ENCODE data around the gene MRPS18B. TPM values are rescaled to one million over a fixed set of nuclear protein-coding genes. Genes with fewer than 3 reads are reported as not detected.

MRPS18B gene
- total RNA-seq, 1 donor: 31.3 TPM

DNA sequence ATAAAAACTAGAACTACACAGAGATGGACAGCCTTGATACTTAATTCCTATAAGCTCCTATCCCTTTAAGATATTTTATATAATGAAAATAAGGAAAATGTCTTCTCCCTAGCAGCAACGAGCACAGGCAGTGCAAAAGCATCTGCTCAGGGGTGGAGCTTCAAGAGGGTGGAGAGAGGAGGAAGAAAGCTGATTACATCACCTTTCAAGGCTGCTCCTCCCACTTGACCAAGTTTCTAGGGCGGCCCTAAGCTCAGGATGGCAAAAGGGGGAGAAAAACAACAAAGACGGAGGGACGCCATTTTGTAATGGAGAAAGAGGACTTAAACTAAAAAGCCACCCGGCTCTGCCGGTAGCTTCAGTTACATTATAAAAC lies 2.8 kb upstream of the MRPS18B start:
- no peaks in the 10 kb centered on the region for H3K27me3 ChIP-seq (ENCODE audit: insufficient read depth, low read length)
- H3K4me3 ChIP-seq (ENCODE audit: low read length): peak overlapping the region; percentile 99
- no peaks in the 10 kb centered on the region for H3K9me3 ChIP-seq (ENCODE audit: low read depth, low read length)
- H3K4me1 ChIP-seq (ENCODE audit: insufficient read depth, low read length): peaks cover 37% of the 10 kb centered on the region

DNA sequence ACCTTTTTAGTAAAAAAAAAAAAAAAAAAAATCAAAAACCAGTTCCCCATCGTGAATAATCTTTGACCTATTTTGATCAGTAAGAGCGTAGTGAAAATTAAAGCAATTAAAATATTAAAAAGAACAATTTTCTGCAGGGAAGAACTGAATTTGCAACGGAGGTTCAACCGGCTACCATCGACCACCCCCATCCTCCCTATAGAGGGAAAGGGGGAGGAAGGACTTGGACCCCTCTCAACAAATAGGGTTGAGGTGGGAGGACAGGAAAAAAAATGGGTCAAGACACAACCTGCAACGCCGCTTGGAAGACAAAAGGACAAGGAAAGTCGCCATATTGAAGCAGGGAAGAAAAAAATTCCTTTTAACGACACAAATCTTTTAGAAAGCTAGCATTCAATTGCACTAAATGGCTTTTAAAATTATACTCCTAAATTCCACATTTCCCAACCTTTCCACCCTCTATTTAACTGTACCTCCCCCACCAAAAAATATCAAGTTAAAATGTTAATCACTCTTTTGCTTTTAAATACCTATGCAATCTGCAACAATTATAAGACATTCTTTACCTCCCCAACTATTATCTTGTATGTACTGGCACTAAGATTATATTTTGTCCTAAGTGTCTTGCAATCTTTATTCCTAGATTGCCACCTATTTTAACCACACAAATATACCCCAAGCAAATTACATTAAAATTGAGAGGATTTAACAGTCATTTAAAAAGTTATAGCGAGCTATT lies 2.3 kb upstream of the MRPS18B start:
- Histone ChIP-seq H3K27me3 (ENCODE audit: insufficient read depth, low read length) (no peaks in the 10 kb centered on the region), H3K4me3 (ENCODE audit: low read length) (peak overlapping the region; percentile 99), H3K4me1 (ENCODE audit: insufficient read depth, low read length) (peaks cover 37% of the 10 kb centered on the region), H3K9me3 (ENCODE audit: low read depth, low read length) (no peaks in the 10 kb centered on the region)

DNA sequence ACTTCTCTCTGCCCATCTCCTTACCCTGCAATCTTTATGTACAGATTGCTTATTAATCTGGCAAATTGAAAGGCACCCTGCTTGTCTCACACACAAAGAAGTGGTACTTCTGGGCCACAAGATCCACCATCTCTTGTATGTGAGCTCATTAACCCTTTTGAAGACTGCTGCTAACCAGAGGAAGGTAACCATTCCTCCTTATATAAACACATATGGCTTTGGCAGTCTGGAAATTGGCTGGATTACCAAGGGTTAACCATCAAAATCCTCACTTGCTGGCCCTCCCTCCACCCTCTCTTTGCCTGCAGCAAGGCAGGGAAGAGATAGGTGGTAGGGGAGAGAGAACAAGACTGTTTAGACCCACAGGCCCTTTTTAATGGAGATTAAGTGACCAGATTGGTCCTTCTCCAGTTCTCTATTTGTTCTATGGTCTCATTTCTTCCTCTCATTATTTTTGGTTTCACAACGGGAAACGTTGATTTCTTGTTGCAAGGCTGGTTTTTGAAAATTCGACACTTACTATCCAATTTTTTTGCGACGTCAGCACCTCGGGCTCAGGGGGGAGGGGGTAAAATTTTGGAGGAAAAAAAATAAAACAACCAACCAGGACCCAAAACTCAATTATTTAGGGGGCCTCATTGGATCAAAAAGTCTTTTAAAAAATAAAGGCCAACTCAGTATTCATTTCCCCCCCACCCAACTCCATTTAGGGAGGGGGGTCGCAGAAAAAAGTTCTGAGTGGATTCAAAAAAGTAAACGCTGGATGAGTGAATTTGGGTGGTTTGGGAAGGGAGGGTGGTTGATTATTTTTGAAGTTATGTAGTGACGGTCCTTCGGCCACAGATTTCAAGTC lies 1.5 kb upstream of the MRPS18B start:
- Histone ChIP-seq H3K27me3 (ENCODE audit: insufficient read depth, low read length) (no peaks in the 10 kb centered on the region), H3K4me1 (ENCODE audit: insufficient read depth, low read length) (peaks cover 37% of the 10 kb centered on the region), H3K9me3 (ENCODE audit: low read depth, low read length) (no peaks in the 10 kb centered on the region)

DNA sequence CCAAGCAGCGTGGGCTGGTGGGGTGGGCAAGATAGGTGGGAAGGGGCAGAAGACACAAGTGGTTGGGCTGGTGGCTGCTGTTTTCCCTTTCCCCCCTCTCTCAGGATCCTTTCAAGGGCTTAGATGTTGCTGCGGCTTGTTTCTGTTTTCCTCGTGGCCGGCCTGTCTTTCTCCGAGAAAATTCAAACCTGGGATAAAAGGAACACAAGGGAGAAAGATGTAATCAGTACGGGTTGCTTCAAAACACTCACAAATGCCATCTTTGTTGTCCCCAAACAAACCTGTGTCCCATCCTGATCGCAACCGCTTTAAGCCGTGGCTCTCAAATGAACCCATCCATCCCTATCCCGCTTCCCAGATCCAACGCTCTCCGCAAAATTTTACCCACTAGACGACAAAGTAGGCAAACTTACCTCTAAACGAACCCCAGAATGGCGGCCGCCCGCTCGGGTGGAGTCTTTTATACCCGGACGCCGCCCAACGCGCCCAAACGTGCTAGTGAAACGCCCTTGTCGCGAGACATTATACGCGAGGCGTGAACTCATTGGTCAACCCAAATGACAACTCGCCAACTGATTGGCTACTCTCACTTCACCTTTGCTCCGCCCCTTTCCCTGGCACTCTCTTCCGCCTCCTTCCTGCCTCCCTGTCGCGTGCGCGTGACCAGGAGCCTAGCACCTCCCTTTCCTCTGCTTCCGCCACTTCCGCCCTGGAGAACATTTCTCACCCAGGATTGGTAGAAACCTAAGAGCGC lies 652 bp upstream of the MRPS18B start, which contains the start of gene PPP1R10:
TSS of gene PPP1R10 (minus strand) at position 433 of the 754 bp plus-strand sequence. CDS start 7,299 bp downstream, outside the sequence.
- H3K4me1 ChIP-seq (ENCODE audit: insufficient read depth, low read length): peaks cover 34% of the 10 kb centered on the region
- no peaks in the 10 kb centered on the region for H3K9me3 ChIP-seq (ENCODE audit: low read depth, low read length)
- no peaks in the 10 kb centered on the region for H3K27me3 ChIP-seq (ENCODE audit: insufficient read depth, low read length)
- peak within 1 kb of the TSS; percentile 99 for H3K4me3 ChIP-seq (ENCODE audit: low read length)

More for the DNA sequence above, 1.5 kb upstream of the MRPS18B start:
- H3K4me3 ChIP-seq (ENCODE audit: low read length): peak overlapping the region; percentile 99

DNA sequence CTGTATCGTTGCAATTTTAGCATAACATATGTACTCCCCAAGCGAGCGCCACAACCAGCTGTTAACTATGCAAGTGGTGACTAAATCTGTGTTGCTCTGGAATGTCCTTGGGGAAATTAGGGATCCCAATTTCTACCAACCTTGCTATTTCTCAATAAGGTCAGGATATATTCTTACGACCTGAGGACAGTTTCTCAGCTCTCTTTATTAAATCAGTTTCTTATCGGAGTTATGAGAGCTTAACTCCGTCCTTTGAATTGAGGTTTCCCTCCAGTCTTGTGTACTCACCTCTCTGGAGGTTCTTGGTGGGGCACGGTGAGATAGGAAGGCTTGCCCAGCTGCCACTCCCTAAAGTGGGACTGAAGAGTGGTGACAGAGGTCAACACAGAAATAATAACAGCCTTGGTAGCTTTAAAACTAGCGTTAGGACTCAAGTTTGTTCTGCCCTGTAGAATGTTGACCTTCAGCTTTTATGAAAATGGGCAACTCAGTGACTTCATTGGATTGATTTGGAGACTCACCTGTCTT lies 694 bp downstream of the MRPS18B start:
- Histone ChIP-seq H3K4me1 (ENCODE audit: insufficient read depth, low read length) (peaks cover 26% of the 10 kb centered on the region), H3K27me3 (ENCODE audit: insufficient read depth, low read length) (no peaks in the 10 kb centered on the region), H3K4me3 (ENCODE audit: low read length) (peak overlapping the region; percentile 90), H3K9me3 (ENCODE audit: low read depth, low read length) (no peaks in the 10 kb centered on the region)

DNA sequence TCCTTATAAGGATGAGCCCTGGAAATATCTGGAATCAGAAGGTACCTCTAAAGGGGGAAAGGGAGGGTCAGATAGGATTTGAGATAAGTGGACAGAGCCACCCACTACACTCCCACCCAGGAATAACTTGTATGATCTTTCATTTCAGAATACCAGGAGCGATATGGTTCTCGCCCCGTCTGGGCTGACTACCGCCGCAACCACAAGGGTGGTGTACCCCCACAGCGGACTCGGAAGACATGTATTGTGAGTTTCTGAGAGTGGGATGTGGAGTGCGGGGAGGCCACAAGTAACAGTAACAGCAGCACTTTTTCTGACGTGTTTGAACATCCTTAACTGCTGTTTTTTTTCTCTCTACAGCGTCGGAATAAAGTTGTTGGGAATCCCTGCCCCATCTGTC lies 1.9 kb downstream of the MRPS18B start:
- Histone ChIP-seq H3K4me3 (ENCODE audit: low read length) (no peak overlapping the region), H3K4me1 (ENCODE audit: insufficient read depth, low read length) (peaks cover 13% of the 10 kb centered on the region), H3K9me3 (ENCODE audit: low read depth, low read length) (no peaks in the 10 kb centered on the region), H3K27me3 (ENCODE audit: insufficient read depth, low read length) (no peaks in the 10 kb centered on the region)

DNA sequence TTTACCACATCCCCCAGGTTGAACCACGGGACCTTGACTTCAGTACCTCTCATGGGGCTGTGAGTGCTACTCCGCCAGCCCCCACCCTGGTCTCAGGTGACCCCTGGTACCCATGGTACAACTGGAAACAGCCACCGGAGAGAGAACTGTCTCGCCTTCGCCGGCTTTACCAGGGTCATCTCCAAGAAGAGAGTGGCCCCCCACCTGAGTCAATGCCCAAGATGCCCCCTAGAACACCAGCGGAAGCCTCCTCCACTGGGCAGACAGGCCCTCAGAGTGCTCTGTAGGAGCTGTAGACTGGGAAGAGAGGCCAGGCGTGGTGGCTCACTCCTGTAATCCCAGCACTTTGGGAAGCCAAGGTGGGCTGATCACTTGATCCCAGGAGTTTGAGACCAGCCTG lies 7.9 kb downstream of the MRPS18B start:
- H3K27me3 ChIP-seq (ENCODE audit: insufficient read depth, low read length): no peaks in the 10 kb centered on the region
- H3K4me1 ChIP-seq (ENCODE audit: insufficient read depth, low read length): peaks cover 19% of the 10 kb centered on the region
- no peaks in the 10 kb centered on the region for H3K9me3 ChIP-seq (ENCODE audit: low read depth, low read length)
- H3K4me3 ChIP-seq (ENCODE audit: low read length): no peak overlapping the region

DNA sequence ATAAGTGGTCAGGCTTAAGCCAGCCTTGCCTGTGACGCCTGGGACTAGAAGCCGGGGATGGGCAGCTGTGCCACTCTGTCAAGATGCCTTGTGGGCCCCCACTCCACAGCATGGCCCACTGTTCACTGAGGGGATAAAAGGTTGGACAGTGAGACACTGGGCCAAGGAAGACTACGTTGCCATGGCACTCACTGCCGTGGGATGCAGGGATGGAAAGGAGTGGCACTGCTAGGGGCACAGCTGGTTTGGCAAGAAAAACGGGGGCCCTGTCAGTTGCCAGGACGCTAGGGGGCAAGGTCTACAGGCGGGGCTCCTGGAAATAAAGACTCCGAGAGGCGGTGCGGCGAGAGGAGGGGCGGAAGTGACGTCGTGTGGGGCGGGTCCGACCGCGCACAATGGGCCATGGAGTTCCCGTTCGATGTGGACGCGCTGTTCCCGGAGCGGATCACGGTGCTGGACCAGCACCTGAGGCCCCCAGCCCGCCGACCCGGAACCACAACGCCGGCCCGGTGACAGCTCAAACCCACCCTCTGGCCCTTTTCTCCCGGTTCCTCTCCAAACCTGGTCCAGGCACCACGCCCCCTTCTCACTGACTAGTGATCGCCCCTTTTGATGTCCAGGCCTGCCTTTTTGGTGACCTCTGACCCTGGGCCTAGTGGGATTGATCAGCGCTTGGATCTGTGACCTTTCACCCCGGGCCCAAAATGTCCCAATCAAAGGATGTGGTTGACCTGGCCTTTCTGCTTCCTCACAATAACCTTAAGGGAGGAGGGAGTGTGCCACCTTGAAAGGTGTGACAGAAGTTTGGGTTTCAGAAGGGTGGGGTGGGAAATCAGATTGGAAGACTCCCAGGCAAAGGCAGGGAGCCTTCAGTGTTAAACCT lies 9.1 kb downstream of the MRPS18B start, which contains the start of gene ATAT1:
TSS of gene ATAT1 (plus strand) at position 391 of the 883 bp plus-strand sequence.
- peak within 1 kb of the TSS; percentile 54 for H3K4me3 ChIP-seq (ENCODE audit: low read length)
- no peaks in the 10 kb centered on the region for H3K27me3 ChIP-seq (ENCODE audit: insufficient read depth, low read length)

DNA sequence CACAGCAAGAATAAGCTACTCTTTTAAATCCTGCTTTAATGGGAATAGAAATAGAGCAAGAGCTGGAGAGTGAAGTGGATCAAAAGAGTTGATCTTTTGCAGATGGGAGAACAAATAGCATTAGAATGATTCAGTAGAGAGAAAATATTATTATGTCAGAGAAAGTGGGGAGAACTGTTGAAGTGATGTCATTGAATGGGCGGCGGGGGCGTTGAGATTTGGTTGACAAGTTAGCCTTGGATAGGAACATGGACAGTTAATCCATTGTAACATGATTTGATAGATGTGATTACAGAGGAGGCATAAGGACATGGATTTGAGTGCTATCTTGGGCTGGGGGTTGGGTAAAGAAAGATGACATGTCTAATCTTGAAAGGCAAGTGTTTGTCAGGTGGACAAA lies 18.2 kb downstream of the MRPS18B start:
- Histone ChIP-seq H3K4me1 (ENCODE audit: insufficient read depth, low read length) (no peaks in the 10 kb centered on the region), H3K9me3 (ENCODE audit: low read depth, low read length) (no peaks in the 10 kb centered on the region), H3K4me3 (ENCODE audit: low read length) (no peak overlapping the region), H3K27me3 (ENCODE audit: insufficient read depth, low read length) (no peaks in the 10 kb centered on the region)

More for the DNA sequence above, 9.1 kb downstream of the MRPS18B start, which contains the start of gene ATAT1:
- Histone ChIP-seq H3K4me1 (ENCODE audit: insufficient read depth, low read length) (peaks cover 19% of the 10 kb centered on the region), H3K9me3 (ENCODE audit: low read depth, low read length) (no peaks in the 10 kb centered on the region)

DNA sequence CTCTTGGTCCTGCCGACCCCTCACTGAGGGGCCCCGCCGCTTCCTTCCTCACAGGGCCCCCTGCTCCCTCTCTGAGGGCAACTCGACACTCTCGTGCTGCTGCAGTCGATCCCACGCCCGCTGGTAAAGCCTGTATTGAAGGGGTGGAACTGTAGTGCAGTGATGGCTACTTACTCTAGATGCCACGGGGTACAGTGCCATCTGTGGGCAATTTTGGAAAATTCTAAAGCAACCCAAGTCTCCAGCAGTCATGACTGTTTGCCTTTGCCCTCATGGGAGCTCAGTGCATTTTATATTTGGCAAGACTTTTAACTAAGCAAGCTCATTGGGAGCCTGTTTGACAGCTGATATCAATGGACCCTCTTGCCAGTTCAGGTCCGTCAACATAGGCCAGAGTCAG lies 22.8 kb downstream of the MRPS18B start:
- no peak overlapping the region for H3K4me3 ChIP-seq (ENCODE audit: low read length)
- H3K4me1 ChIP-seq (ENCODE audit: insufficient read depth, low read length): peaks cover 23% of the 10 kb centered on the region
- H3K9me3 ChIP-seq (ENCODE audit: low read depth, low read length): no peaks in the 10 kb centered on the region
- no peaks in the 10 kb centered on the region for H3K27me3 ChIP-seq (ENCODE audit: insufficient read depth, low read length)

DNA sequence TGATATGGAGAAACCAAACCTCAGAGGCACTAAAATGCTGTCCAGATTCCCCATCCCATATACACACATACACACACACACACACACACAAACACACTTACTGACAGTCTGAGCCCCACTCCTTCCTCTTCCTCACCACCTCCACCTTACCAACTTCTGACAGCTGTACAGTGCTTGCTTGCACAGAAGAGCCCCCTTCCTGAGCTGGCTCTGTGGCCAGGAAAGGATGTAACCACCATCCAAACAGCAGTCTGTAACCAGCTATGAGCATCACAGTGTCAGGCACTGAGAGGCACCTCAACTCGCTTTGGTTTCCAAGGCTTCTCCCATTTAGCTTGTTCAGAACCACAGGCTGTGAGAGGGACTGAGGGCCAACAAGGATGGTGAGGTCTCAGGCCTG lies 23.4 kb downstream of the MRPS18B start:
- peaks cover 29% of the 10 kb centered on the region for H3K4me1 ChIP-seq (ENCODE audit: insufficient read depth, low read length)
- no peaks in the 10 kb centered on the region for H3K9me3 ChIP-seq (ENCODE audit: low read depth, low read length)
- no peak overlapping the region for H3K4me3 ChIP-seq (ENCODE audit: low read length)
- no peaks in the 10 kb centered on the region for H3K27me3 ChIP-seq (ENCODE audit: insufficient read depth, low read length)

DNA sequence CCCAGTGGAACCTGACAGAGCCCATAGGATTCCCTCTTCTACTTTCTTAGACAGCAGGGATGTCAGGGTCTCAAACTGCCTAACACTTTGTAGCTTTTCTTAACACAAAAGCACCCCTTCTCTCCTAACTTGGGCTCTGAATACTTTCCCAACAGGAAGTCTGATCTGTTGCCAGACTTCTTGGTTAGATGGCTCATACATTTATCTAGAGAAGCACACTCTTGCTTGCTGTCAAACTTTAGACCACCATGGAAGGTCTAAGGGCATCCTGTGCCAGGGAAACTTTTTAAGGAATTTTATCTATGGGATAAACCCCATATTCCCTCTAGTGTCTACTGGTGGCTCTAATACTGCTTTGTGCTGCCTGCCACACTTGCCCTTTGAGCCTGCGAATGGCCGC lies 26.0 kb downstream of the MRPS18B start:
- peaks cover 44% of the 10 kb centered on the region for H3K4me1 ChIP-seq (ENCODE audit: insufficient read depth, low read length)

DNA sequence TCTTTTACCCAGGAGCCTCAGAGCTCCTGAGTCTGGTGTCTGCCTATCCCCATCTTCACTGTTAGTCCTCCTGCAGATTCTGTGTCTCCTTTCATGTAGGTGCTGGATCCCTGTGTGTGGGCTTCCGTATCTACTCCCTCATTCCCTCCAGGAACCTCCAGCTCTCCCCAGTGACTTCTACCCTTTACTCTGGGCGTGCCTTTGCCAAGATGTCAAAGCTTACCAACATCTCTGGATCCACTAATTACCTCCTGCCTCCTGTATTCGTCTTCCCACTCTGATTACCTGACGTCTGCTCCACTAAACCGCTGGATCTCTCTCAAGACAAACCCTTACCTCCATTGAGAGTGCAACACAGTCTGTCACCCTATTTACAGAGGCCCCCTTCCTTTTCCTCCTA lies 27.1 kb downstream of the MRPS18B start:
- Histone ChIP-seq H3K4me1 (ENCODE audit: insufficient read depth, low read length) (peaks cover 44% of the 10 kb centered on the region), H3K9me3 (ENCODE audit: low read depth, low read length) (no peaks in the 10 kb centered on the region), H3K4me3 (ENCODE audit: low read length) (no peak overlapping the region), H3K27me3 (ENCODE audit: insufficient read depth, low read length) (no peaks in the 10 kb centered on the region)

More for the DNA sequence above, 26.0 kb downstream of the MRPS18B start:
- Histone ChIP-seq H3K4me3 (ENCODE audit: low read length) (no peak overlapping the region), H3K27me3 (ENCODE audit: insufficient read depth, low read length) (no peaks in the 10 kb centered on the region), H3K9me3 (ENCODE audit: low read depth, low read length) (no peaks in the 10 kb centered on the region)

DNA sequence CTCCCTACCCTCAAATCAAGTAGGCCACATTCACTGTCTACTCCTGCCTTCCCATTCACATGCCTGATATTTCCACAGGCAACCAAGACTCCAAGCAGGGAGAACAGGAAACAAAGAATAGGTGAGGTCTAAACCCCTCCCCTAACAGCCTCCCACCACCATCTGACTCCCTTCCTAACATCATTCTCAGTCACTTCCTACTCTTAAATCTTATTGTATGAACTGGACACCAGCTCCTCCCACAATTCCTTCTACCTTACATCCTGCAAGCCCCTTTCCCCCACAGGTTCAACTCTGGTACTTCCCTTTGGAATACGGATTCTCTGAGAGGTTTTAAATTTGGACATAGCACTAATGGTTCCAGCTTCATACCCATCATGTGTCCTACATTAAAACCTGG lies 28.3 kb downstream of the MRPS18B start:
- Histone ChIP-seq H3K4me1 (ENCODE audit: insufficient read depth, low read length) (peaks cover 44% of the 10 kb centered on the region), H3K4me3 (ENCODE audit: low read length) (no peak overlapping the region), H3K27me3 (ENCODE audit: insufficient read depth, low read length) (no peaks in the 10 kb centered on the region)

More for the DNA sequence above, 28.3 kb downstream of the MRPS18B start:
- no peaks in the 10 kb centered on the region for H3K9me3 ChIP-seq (ENCODE audit: low read depth, low read length)
